ENCODE measurements around the gene IKZF5. TPM values are rescaled to one million over a fixed set of nuclear protein-coding genes. Genes with fewer than 3 reads are reported as not detected.

Gene IKZF5
- total RNA-seq, 1 donor from 2014 or later: 9.5 TPM

DNA sequence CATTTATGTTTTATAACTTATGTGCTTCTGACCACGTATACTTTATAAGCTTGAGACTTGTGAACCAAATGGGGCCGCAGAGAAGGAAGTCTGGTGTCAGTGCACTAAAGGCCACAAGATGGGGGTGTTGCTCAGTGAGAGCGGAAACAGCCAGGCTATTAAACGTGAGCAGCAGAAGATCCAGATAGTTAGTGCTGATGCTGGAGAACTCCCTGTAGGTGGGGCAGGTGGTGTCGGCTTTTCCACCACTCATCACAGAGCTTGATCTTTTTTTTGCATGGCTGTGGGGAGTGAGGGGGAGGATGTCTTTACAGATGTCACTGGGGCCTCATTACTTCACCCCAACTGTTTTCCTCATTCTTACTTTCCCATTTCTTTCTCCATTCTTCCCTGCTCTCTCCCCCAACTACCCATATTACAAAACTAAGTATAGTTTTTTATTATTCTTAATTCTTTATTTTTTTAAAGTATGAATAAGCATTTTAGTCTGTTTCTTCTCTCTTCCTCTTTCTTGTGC lies 34.9 kb upstream of the IKZF5 start:
- no peak overlapping the region for H3K27ac Mint-ChIP-seq (ENCODE audit: unreplicated experiment)
- H3K9me3 Mint-ChIP-seq (ENCODE audit: unreplicated experiment): no peaks in the 10 kb centered on the region
- no peak overlapping the region for H3K4me3 Mint-ChIP-seq (ENCODE audit: unreplicated experiment)
- peak; percentile 60 for DNase-seq
- TF ChIP-seq, protein P1, sequence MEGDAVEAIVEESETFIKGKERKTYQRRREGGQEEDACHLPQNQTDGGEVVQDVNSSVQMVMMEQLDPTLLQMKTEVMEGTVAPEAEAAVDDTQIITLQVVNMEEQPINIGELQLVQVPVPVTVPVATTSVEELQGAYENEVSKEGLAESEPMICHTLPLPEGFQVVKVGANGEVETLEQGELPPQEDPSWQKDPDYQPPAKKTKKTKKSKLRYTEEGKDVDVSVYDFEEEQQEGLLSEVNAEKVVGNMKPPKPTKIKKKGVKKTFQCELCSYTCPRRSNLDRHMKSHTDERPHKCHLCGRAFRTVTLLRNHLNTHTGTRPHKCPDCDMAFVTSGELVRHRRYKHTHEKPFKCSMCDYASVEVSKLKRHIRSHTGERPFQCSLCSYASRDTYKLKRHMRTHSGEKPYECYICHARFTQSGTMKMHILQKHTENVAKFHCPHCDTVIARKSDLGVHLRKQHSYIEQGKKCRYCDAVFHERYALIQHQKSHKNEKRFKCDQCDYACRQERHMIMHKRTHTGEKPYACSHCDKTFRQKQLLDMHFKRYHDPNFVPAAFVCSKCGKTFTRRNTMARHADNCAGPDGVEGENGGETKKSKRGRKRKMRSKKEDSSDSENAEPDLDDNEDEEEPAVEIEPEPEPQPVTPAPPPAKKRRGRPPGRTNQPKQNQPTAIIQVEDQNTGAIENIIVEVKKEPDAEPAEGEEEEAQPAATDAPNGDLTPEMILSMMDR (IDR thresholded peaks at IDR 0.05; ENCODE audit: partially characterized antibody, unreplicated experiment): peak; percentile 70
- no peaks in the 10 kb centered on the region for H3K36me3 Mint-ChIP-seq (ENCODE audit: unreplicated experiment)
- peaks cover 1% of the 10 kb centered on the region for H3K27me3 Mint-ChIP-seq (ENCODE audit: unreplicated experiment)
- no peaks in the 10 kb centered on the region for H3K4me1 Mint-ChIP-seq (ENCODE audit: low read depth, unreplicated experiment)

DNA sequence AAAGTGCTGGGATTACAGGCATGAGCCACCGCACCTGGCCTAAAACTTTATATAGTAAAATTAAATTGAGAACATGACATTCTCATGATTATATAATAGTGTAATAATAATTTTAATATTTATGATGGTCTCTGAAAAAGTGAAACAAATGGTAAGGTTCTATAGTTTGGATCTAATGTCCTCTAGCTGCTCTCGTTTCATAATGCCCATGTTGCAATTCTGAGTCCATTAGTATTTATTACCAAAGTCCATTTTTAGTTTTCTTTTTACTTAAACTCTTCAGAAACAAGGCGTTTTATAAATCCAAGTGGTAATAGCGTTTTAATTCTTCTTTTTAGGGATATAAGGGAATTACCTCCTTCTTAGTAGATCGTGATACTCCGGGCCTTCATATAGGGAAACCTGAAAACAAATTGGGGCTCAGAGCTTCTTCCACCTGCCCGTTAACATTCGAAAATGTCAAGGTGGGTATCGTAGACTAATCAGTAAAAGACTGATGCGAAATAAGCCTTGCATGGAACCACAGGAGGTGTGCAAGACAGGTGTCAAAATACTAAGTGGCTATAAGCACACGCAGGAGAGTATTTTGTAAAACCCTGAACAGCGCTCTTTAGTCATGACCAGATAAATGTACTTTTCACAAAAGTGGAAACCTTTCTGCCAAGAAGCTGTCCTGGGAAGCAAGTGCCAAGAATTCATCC lies 34.3 kb upstream of the IKZF5 start:
- no peaks in the 10 kb centered on the region for H3K4me1 Mint-ChIP-seq (ENCODE audit: low read depth, unreplicated experiment)
- TF ChIP-seq, protein P1 (IDR thresholded peaks at IDR 0.05; ENCODE audit: partially characterized antibody, unreplicated experiment): no peak
- no peaks in the 10 kb centered on the region for H3K27me3 Mint-ChIP-seq (ENCODE audit: unreplicated experiment)
- H3K36me3 Mint-ChIP-seq (ENCODE audit: unreplicated experiment): no peaks in the 10 kb centered on the region
- no peak overlapping the region for H3K4me3 Mint-ChIP-seq (ENCODE audit: unreplicated experiment)
- no peak overlapping the region for H3K27ac Mint-ChIP-seq (ENCODE audit: unreplicated experiment)
- no peaks in the 10 kb centered on the region for H3K9me3 Mint-ChIP-seq (ENCODE audit: unreplicated experiment)
- DNase-seq: no peak

GRCh38 chr10:123039632-123039930 lies 31.0 kb upstream of the IKZF5 start:
- TF ChIP-seq, protein P1 (IDR thresholded peaks at IDR 0.05; ENCODE audit: partially characterized antibody, unreplicated experiment): no peak
- DNase-seq: no peak
- H3K4me3 Mint-ChIP-seq (ENCODE audit: unreplicated experiment): no peak overlapping the region
- no peaks in the 10 kb centered on the region for H3K4me1 Mint-ChIP-seq (ENCODE audit: low read depth, unreplicated experiment)
- H3K27me3 Mint-ChIP-seq (ENCODE audit: unreplicated experiment): no peaks in the 10 kb centered on the region
- H3K9me3 Mint-ChIP-seq (ENCODE audit: unreplicated experiment): no peaks in the 10 kb centered on the region
- no peak overlapping the region for H3K27ac Mint-ChIP-seq (ENCODE audit: unreplicated experiment)
- no peaks in the 10 kb centered on the region for H3K36me3 Mint-ChIP-seq (ENCODE audit: unreplicated experiment)

- H3K4me3 Mint-ChIP-seq (ENCODE audit: unreplicated experiment): no peak overlapping the region
- H3K36me3 Mint-ChIP-seq (ENCODE audit: unreplicated experiment): no peaks in the 10 kb centered on the region
- H3K27ac Mint-ChIP-seq (ENCODE audit: unreplicated experiment): no peak overlapping the region
- H3K4me1 Mint-ChIP-seq (ENCODE audit: low read depth, unreplicated experiment): no peaks in the 10 kb centered on the region
- no peaks in the 10 kb centered on the region for H3K27me3 Mint-ChIP-seq (ENCODE audit: unreplicated experiment)
- TF ChIP-seq, protein P1 (IDR thresholded peaks at IDR 0.05; ENCODE audit: partially characterized antibody, unreplicated experiment): no peak
- no peaks in the 10 kb centered on the region for H3K9me3 Mint-ChIP-seq (ENCODE audit: unreplicated experiment)
- no peak for DNase-seq
Observed at GRCh38 chr10:123038782-123039631, 30.4 kb upstream of the IKZF5 start.
